SU-DHL-6 (cell line): ENCODE results near the gene EML6.

ENCODE experiments used
- CTCF ChIP-seq: fragments of 200-600 bp; sonication (generic); IDR thresholded peaks from one replicate; pipeline ENCODE4 v1.5.1; 2017; ENCODE audit warnings: antibody characterized with exemption, mild to moderate bottlenecking, low read length, moderate library complexity; ENCODE audit not compliant: insufficient read depth, poor library complexity, severe bottlenecking
- EZH2phosphoT487 ChIP-seq: fragments of 200-600 bp; sonication (generic), shearing (Covaris generic); conservative IDR thresholded peaks from 2 replicates; pipeline ENCODE4 v1.6.1; 2018; ENCODE audit warnings: mild to moderate bottlenecking, antibody characterized with exemption, low read length, moderate library complexity, mixed read lengths

GRCh38 chr2:54770676-54771075 lies 47.2 kb downstream of the EML6 start:
- no peak for TF ChIP-seq CTCF
- no peak for TF ChIP-seq EZH2phosphoT487
